Suprapubic skin (tissue), 4 donors: Measurements from ENCODE around the gene NPY4R.
"Not testable (repeated sequence)": the region's sequence is repeated elsewhere in the genome, so short reads cannot be mapped to it uniquely, and the experiment has no call there.

Experiments
- EP300 ChIP-seq: sonication (generic); formaldehyde crosslinking; IDR thresholded peaks from one replicate; pipeline ENCODE4 v1.6.1; 2017; ENCODE audit warnings: antibody characterized with exemption
- POLR2A ChIP-seq, 2 donors: fragments of 450-650 bp; IDR thresholded peaks; one replicate each; pipeline ENCODE4 v1.6.1; 2017; ENCODE audit warnings: antibody characterized with exemption in 2 of 2, mild to moderate bottlenecking in 2 of 2, moderate library complexity in 2 of 2
- POLR2AphosphoS5 ChIP-seq, 3 donors: sonication (generic); formaldehyde crosslinking; IDR thresholded peaks; one replicate each; pipeline ENCODE4 v1.6.1; 2017; ENCODE audit warnings: antibody characterized with exemption in 3 of 3
- TF ChIP-seq, protein P1 (sequence below), 2 donors: fragments of 200-600 bp in 1 of 2; fragments of 450-650 bp in 1 of 2; sonication (generic) in 1 of 2; IDR thresholded peaks; one replicate each; pipeline ENCODE4 v1.5.1; 2016 to 2019; ENCODE audit warnings: antibody characterized with exemption in 2 of 2, mild to moderate bottlenecking in 1 of 2, moderate library complexity in 1 of 2

GRCh38 chr10:46499990-46500389 lies 34.2 kb upstream of the NPY4R start:
- TF ChIP-seq POLR2AphosphoS5 (IDR thresholded peaks at IDR 0.05); EP300; POLR2A (IDR thresholded peaks at IDR 0.05): not testable (repeated sequence)
- TF ChIP-seq, protein P1, sequence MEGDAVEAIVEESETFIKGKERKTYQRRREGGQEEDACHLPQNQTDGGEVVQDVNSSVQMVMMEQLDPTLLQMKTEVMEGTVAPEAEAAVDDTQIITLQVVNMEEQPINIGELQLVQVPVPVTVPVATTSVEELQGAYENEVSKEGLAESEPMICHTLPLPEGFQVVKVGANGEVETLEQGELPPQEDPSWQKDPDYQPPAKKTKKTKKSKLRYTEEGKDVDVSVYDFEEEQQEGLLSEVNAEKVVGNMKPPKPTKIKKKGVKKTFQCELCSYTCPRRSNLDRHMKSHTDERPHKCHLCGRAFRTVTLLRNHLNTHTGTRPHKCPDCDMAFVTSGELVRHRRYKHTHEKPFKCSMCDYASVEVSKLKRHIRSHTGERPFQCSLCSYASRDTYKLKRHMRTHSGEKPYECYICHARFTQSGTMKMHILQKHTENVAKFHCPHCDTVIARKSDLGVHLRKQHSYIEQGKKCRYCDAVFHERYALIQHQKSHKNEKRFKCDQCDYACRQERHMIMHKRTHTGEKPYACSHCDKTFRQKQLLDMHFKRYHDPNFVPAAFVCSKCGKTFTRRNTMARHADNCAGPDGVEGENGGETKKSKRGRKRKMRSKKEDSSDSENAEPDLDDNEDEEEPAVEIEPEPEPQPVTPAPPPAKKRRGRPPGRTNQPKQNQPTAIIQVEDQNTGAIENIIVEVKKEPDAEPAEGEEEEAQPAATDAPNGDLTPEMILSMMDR (IDR thresholded peaks at IDR 0.05) = not testable (repeated sequence)
